ENCODE results near the gene MTX3.

The MTX3 gene

DNA sequence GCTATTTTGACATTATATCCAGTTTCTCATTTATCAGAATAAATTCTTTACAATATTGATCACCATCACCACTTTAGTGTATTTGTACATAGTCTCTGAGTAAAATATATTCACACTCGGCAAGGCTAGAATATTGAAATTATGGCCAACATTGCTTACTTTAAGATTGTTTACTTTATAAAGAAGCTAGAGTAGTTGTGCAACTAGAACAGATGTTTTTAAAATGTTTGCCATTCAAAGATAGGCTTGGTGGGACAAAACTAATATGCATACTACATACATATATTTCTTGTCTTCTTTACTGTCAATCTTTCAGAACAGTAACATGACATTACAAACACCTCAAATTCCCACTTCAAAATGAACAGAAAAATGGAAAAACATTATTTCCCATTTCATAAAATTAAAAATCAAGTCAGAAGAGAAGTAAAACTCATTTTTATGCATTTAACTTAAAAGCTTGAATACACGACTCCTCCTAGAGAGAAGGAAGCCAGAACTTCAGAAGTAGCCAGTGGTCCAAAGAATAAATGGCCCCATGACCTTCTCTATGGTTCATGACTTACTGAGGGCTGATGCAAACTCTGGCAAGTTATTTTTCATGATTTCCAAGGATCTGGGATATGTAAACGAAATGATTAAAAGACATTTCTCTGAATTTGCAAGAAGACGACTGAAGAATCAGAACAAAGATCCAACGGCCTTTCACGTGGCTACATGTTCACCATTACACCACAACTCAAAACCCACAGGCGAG lies 14.1 kb downstream of the MTX3 start:
- DNase-seq = no peak

DNA sequence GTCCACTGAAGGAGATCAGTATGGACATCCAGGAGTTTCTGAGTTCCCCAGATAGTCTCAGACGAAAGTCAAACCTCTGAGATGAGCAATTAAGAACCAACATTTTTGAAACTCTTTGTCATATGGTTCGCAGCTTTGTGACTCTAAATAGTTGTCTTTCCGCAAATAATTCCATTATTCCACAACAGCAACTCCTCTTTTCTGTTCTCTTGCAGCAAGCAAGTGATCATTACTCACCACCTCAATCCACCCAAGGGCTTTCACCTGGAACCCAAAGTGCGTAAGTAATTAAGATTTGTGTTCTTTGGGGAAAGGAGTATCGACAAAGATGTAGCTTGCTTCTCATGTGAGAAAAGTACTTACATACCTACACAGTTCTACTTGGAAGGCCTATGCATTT lies 15.6 kb downstream of the MTX3 start:
- no peak for DNase-seq

DNA sequence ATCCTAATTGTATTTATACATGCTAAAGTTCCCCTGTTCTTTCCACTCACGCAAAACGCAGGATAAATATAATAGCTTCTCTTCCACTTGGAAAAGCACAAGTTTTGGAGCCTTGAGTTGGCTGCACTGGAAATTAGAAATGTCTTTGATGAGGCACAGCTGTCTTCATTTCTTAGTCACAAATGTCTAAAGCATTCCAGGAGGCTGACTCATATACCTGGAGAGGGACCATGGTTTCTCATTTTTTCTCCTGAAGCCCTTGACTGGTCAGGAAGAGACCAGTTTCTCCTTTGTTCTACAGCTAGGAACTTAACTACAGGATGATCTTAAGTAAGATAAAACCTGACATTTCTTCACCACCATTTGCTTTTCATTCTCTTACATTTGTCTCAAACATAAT lies 16.2 kb downstream of the MTX3 start:
- DNase-seq = no peak

DNA sequence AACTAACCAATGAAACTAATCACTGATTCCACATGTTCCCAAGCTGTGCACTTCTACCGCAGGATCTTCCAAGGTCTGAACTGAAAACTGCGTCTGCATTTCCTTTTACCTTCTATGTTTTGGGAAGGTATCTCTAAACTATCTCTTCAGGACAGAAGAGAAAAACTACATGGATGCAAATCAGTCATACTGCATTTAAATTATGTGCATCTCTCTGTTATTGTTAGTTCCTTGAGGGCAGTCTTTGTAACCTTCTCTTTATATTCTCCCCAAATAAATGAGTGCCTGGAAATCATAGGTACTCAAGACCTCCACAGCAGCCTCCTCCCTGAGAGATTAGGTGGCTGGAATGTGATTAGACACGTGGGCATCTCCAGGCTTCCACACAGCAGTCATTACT lies 17.1 kb downstream of the MTX3 start:
- no peak for DNase-seq

DNA sequence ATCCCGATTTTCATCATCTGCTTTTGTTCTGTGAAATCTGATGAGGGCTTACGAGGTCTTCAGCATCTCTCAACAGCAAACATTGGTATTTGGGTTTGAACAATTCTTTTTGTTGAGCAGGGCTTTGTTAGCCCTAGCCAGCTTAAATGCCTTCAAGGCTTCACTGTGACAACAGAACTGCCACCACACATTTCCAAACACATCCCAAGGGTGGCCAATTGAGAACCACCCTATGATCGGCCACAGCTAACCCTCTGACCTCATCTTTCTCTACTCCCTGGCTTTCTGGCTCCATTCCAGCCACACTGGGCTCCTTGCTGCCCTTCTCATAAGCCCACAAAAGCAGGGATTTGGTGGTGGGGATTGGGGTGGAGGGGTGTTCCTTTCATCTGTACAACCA lies 17.6 kb downstream of the MTX3 start:
- no peak for DNase-seq

DNA sequence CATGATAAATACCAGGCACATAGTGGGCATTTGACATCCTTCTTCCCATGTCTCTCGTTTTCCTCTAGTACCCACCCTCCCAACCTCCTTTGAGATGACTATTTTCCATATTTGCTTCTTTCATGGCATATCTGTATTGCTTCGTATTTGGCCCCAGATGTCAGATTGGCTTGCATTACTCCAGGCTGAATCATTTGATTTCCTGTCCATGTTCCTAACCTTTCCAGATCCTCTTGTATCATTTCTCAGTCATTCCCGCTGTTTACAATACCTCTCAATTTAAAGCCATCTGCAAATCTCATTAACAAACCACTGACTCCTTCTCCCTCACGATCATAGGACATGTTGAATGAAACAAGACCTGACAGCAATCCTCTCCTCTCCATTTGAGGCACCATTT lies 19.9 kb downstream of the MTX3 start:
- no peak for DNase-seq

DNA sequence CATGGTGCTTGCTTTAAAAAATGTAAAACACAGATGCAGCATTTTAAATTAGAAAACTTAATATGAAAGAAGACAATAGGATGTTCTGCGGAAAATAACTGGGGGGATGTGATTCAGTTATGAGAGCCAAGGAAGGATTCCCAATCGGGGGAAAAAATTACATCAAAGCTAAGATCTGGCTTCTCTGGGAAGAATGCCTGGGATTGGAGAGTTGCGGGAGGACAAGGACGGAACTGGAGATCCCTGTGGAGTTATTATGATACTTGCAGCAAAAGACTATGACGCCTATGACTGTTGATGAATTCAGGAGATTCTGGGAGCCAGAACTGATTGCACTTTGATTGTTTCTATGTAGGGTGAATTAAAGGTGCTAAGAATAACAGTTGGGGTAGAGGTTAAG lies 24.6 kb downstream of the MTX3 start:
- DNase-seq = no peak

DNA sequence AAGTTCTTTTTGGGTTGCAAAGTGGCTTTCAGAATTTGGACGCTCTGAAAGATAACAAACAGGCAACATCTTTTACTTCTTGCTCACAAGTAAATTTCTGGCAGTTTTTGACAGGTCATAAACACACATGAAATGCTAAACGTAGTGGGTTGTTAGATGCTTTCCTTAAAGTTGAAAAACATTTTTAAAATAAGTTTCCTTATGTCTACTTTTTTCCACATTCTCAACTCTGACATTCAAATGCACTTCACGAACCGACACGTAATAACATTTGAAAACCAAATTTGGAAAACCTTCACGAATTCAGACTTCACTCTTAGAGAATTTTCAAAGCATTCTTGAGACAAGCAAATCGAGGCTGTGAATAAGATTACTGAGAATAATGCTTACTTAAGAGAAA lies 26.9 kb downstream of the MTX3 start:
- DNase-seq = no peak

DNA sequence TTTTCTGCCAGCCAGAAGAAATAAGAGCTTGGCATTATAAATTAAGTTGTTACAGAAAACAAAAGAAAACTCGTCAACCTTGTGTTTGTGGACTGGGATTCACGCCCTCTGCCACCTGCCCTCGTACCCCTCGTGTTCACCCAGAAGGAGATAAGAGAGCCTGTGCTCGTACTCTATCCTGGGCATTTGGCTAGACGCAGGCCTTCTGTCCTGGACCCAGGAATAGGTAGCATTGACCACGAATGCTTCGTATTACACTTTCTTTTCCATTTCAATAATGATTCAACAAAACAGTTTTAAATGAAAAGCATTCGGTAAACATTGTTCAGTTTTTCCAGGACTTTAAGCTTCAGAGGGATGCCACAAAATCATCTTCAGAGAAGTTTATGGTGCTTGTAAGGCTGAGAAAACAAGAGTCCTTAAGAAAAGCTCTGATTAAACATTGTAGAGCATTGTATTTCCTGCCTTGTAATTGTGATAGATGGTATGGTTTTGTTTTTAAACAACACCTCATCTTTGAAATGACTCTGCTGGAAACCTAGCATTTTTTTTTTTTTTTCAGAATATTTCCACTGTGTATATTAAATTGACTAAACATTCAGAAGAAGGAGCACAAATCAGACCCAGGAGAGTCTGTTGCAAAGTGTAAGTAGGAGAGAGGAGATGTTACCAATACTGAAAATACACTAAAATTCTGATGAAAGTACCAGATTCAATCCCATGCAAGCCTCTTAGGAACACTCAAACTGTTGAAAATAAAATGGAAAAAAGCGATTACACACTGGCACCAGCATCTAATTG lies 27.6 kb downstream of the MTX3 start:
- no peak for DNase-seq

DNA sequence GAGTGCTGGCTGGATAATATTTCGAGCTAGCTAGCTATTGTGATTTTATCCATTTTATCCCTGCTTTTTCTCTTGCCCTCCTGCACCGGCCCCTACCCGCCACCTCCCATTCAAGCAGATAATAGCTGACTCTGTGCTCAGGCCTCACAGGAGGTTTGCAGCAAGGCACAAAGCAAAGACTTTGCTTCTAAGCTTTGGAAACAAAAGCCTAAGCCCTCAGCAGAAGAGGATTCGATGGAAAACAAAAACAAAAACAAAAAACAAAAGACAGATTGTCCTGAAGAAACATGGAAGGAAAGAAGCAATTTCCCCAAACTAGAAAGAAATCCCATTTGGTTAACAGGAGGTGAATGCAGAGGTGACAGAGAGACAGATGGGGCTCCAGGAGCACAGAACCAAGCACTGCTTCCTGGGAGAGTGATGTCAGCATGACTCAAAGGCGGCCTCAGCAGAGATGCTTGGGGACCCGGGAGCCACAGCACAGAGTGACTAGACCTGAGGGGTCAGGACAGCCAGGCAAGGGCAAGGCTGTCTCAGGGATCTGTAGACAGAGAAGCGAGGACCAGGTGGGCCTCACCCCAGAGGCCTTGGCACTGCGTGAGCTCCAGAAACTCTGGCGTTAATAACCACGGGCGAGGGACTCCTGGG lies 28.4 kb downstream of the MTX3 start:
- no peak for DNase-seq

DNA sequence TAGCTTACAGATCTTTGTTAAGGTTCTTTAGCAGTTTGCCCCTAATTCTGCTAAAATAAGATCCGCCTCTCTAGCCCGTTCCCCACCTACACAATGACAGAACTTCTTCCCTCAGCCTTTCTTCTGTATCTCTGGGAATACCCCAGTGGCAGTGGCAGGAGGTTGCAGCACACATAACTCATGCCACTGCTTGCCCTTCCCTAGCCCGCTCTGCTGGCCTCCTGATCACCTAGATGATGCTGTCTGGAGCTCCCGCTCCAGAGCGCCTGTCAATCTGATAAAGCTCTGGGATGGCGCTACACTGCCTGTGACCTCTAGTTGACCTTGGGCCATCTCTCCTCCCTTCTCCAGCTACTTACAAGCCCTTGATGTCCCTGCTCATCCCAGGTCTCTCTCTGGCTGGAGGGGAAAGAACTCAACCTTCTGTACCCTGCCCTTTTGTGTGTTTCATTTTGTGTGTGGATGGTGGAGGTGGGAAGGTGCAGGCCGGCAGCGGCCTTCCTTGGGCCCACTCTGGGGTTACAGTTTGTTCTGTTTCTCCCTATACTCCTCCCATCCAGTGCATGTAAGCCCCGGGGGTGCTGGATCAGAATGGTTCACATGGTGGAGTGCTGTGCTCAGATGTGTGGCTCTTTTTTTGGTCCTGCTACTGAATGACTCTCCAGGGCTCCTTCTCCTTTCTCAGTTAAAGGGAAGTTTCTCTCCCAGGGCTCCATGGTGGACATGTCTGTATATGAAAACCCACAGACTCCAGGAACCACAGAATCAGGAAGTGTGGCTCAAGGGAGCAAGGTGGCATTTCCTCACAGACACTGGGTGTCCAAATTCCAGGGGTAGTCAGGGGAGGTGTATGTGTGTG lies 29.1 kb downstream of the MTX3 start:
- peak; percentile 50 to 71 for DNase-seq

DNA sequence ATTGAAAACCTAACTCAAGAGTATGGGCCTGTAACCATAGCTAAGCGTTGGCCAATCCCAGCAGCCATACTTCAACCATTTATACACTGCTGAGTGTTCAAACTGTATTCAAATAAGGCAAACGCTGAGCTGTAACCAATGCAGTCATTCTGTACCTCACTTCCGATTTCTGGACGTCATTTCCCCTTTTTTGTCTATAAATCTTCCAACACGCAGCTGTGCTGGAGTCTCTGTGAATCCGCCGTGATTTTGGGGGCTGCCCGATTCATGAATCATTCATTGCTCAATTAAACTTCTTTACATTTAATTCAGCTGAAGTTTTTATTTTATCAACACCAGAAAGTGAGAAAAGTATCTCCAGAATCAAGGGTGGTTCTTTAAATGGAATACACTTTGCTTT lies 31.7 kb downstream of the MTX3 start:
- DNase-seq = peak in 1 of 2 donors; percentile 21

DNA sequence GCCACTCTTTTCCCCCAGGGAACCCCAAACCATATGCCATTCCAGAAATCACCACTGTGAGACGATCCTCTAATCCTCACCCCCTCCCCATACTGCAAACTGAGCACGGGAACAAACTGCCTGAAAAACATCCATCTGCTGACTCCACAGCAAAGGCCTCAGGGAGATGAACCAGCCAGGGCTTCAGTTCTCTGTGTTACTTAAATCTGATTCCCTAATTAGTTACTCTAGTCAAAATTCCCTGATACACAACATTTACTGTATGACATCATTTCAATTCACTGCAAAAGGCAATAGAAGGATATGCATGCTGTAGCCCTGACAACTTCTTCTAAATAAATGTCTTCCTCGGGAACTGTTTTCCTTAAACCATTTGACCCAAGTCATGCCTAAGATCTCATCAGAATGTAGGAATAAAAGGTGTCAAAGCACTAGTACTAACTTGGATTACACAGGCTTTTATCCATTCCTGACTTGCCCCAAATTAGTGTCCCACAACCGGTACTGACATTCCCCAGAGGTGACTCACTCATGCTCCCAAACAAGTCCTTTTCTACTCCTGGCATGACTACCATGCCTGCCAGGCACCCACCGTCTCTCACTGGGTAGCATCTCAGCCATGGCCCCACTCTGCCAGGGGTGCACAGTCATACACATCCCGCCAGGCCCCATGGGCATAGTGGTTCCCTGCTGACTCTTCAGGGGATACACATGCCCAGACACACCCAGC lies 35.0 kb downstream of the MTX3 start:
- no peak for DNase-seq

DNA sequence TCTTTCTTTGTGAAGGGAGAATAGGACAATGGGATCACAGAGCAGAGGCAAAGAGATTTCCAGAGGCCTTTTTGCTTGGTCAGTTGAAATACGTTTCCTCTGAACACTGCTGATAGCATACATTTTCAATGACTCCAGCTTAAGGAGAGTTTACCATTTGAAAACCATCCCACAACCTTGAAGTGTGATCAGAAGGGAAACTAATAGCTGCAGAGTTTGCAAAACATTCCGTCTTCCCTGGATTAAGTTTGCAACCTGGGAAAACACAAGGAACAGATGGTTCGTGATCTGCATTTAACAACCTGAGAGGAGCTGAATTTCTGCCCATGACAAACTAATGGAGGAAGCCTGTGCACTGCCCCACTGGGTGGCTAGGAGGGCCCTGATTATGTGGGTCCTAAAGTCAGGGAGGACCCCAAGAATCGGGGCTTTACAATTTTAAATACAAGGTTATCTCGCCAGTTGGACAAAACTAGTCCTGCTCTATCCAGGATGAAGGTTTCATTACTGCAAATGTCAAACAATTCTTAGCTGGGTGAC lies 35.6 kb downstream of the MTX3 start:
- no peak for DNase-seq

DNA sequence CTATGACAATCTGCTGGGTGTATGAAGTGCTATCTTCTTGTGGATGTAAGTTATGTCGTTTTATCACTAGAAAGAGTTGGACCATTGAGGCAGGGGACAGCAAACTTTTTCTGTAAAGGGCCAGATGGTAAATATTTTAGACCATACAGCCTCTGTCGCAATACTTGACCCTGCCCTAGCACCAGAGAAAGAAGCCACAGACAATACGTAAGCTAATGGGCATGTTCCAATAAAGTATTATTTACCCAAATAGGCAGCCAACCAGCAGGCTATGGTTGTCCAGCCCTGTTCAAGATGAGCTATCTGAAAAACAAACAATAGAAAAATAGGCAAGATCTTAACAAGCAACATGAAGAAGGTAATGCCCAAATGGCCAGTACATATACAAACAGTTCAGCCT lies 36.4 kb downstream of the MTX3 start:
- no peak for DNase-seq

DNA sequence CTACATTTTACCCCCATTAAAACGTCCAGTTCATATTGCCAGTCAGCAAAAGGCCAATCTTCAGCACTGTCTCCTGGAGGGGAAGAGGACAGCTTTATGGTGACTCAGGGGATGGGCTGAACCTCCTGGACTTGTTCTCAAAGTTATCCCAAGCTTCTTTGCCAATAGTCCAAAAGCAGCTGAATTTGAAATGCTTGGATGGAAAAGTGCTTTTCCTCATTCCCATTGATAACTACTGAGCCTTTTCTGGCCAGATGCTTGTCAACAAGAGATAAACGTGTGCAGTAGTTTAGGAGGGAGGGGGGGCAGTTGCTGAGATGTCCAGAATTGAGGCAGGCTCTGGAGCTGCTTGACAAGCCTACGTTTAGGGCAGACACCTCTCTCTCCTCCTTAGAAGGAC lies 43.5 kb downstream of the MTX3 start:
- no peak for DNase-seq

DNA sequence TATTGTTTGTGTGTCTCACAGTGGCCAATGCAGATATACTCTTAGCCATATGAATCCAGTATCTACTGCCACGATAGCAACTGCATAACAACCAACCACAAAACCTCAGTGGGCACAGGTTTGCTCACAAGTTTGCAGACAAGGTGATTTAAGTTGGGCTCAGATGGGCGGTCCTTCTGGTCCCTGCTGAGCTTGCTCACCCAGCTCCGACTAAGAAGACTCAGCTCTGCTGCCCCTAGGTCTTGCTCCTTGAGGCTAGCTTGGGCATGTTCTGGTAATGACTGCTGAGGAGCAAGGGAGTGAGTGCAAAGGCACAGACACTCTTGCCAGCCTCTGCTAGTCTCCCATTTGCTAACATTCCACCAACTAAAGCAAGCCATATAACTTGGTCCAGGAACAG lies 52.6 kb downstream of the MTX3 start:
- no peak for DNase-seq

DNA sequence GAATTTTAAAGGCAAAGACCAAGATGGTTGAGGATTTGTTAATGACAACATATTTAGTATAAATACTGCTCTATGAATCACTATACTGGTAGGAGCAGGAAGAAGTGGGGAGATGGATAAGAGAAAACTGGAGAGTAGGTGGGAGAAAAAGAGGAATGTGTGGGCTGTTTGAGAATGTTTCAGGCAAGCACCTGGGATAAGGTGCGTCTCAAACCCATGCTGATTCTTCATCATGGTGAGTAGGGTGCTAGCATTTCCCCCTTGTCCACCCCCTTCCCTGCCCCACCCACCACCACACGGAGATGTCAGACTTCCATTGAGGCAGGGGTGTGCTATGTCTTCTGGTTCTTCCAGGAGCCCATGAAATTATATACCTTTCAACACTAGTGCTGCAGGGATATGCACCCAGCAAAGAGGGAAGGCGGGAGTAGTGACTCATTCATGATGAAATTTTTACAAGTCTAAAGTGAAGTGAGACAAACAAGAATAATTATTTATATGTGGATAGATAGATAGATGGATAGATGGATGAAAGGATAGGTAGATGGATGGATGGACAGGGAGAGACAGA lies 54.3 kb downstream of the MTX3 start:
- no peak for DNase-seq

DNA sequence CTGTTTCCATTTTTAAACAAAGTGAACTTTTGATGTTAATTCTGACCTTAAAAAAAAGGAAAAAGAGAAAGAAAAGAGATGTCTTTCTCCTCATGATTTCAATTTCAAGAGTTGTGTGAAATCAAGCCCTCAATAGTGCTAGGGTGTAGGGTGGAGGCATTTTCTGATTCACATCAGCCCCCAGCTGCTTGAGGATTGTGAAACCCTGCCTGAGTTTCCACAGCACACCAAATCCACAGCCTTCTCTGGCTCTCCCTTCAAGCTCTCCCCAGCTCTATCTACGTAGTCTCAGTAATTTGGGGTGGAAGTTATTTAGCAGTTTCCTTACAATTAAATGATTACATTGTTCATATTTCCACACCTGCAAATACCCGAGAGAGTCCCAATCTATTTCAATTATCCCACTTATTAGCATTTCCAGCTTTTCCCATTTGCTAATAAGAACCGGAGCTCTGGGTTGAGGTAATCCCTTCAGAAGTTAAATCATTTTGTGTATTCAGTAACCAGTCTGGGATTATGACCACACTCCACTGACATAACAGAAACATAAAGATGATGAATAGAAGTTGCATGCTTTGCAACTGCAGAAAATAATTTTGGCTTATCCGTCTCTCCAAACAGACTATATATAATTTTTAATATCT lies 54.9 kb downstream of the MTX3 start:
- DNase-seq = no peak

DNA sequence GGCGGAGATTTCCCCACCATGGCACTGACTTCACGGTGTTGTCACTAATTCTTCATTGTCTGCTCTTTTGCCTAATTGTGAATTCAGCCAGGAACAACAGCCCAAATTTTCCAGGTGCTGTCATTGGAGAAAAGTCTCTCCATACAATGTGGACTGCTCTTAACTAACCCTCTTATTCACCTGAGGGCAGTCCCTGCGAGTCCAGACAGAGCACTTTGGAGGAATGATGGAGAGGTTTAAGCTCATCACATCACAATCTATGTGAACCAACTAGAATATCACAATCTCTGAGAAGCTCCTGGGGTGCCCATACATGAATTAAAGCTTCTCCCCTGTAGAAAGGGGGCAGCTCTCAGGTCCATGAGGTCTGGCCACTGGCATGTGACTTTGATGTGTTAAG lies 56.4 kb downstream of the MTX3 start:
- no peak for DNase-seq
